B cell (primary cell): ENCODE results near the gene FAM168B. TPM values are rescaled to one million over a fixed set of nuclear protein-coding genes. Genes with fewer than 3 reads are reported as not detected.

Source experiments
- ATAC-seq: fragments of 200-7000 bp; cut with Tn5 transposase; one replicate; pipeline ENCODE4 v1.10.0; 2021; ENCODE audit warnings: low read depth, mild to moderate bottlenecking, moderate number of reproducible peaks, moderate library complexity
- CTCF ChIA-PET: fragments of 350-600 bp; sonication (Branson Sonifier 250); formaldehyde crosslinking; loops from one replicate; lab custom pipeline; 2021; ENCODE audit warnings: antibody characterized with exemption, inconsistent platforms; lab: Charles Lee
- POLR2A ChIA-PET: fragments of 350-600 bp; sonication (Branson Sonifier 250); formaldehyde crosslinking; loops from one replicate; lab custom pipeline; 2021; ENCODE audit warnings: antibody characterized with exemption; lab: Charles Lee
- DNase-seq: peaks from one replicate; pipeline ENCODE4 v3.0.0; 2013
- H2AFZ ChIP-seq: 2 replicates; pipeline ENCODE4 v1.6.1; 2012; ENCODE audit warnings: mild to moderate bottlenecking, low read depth, low read length; ENCODE audit not compliant: insufficient read depth, poor library complexity, severe bottlenecking
- H3K27ac ChIP-seq, 2 donors: 1 replicate in 1 of 2; 2 replicates in 1 of 2; pipeline ENCODE4 v1.5.1; 2012 to 2013; ENCODE audit warnings: low read length in 2 of 2, mild to moderate bottlenecking in 2 of 2, moderate library complexity in 1 of 2
- H3K27me3 ChIP-seq, 4 experiments: fragments of 200-600 bp in 1 of 4; sonication (generic) in 1 of 4; replicated peaks in 1 of 4; 1 replicate in 2 of 4; 2 replicates in 2 of 4; pipeline versions ENCODE4 v1.6.1 to v1.7.0; 2013 to 2016; ENCODE audit warnings: low read length in 3 of 4, mild to moderate bottlenecking in 2 of 4, mixed read lengths in 1 of 4, moderate library complexity in 1 of 4; ENCODE audit not compliant: insufficient read depth in 4 of 4, control insufficient read depth in 3 of 4; ENCODE audit errors: control extremely low read depth in 1 of 4
- H3K36me3 ChIP-seq, 2 experiments: replicated peaks in 1 of 2; 1 replicate in 1 of 2; 2 replicates in 1 of 2; pipeline versions ENCODE4 v1.6.1 to v1.7.1; 2013; ENCODE audit warnings: low read length in 1 of 2; ENCODE audit not compliant: insufficient read depth in 2 of 2, control insufficient read depth in 1 of 2; ENCODE audit errors: control extremely low read depth in 1 of 2, extremely low read depth in 1 of 2
- H3K4me1 ChIP-seq, 2 donors: fragments of 200-600 bp in 1 of 2; sonication (generic) in 1 of 2; 1 replicate in 1 of 2; 2 replicates in 1 of 2; pipeline versions ENCODE4 v1.5.1 to v1.6.1; 2013 to 2017; ENCODE audit warnings: low read length in 2 of 2; ENCODE audit not compliant: control insufficient read depth in 2 of 2, insufficient read depth in 2 of 2
- H3K4me2 ChIP-seq: replicated peaks from 2 replicates; pipeline ENCODE3; 2012; ENCODE audit warnings: mild to moderate bottlenecking, low read depth, low read length; ENCODE audit not compliant: poor library complexity, severe bottlenecking
- H3K4me3 ChIP-seq, 5 experiments: fragments of 200-600 bp in 1 of 5; sonication (generic) in 1 of 5; 1 replicate in 3 of 5; 2 replicates in 2 of 5; pipeline versions ENCODE4 v1.5.1 to v1.7.0; 2011 to 2016; ENCODE audit warnings: low read length in 4 of 5, mild to moderate bottlenecking in 4 of 5, low read depth in 2 of 5, control low read depth in 1 of 5, moderate library complexity in 1 of 5; ENCODE audit not compliant: insufficient read depth in 1 of 5; ENCODE audit errors: control extremely low read depth in 1 of 5, extremely low read depth in 1 of 5
- H3K79me2 ChIP-seq: fragments of 200-600 bp; sonication (generic); one replicate; pipeline ENCODE4 v1.6.0; 2016; ENCODE audit warnings: low read length; ENCODE audit not compliant: control insufficient read depth, insufficient read depth
- H3K9ac ChIP-seq: fragments of 200-600 bp; sonication (generic); 2 replicates; pipeline ENCODE4 v1.6.1; 2017; ENCODE audit warnings: mild to moderate bottlenecking, low read length, moderate library complexity
- H3K9me3 ChIP-seq, 3 donors: one replicate each; pipeline versions ENCODE4 v1.6.1 to v1.7.1; 2013; ENCODE audit warnings: low read length in 2 of 3; ENCODE audit not compliant: control insufficient read depth in 2 of 3, insufficient read depth in 1 of 3; ENCODE audit errors: control extremely low read depth in 1 of 3
- H4K20me1 ChIP-seq: 2 replicates; pipeline ENCODE4 v1.6.0; 2012; ENCODE audit warnings: mild to moderate bottlenecking, low read length; ENCODE audit not compliant: insufficient read depth, control insufficient read depth, poor library complexity, severe bottlenecking
- H3K27ac Mint-ChIP-seq: one replicate; pipeline ENCODE4 v1.8.0; 2021; ENCODE audit warnings: mixed read lengths
- H3K27me3 Mint-ChIP-seq: one replicate; pipeline ENCODE4 v1.8.0; 2021; ENCODE audit warnings: mixed read lengths
- H3K4me1 Mint-ChIP-seq: one replicate; pipeline ENCODE4 v1.8.0; 2021; ENCODE audit warnings: mixed read lengths
- H3K4me3 Mint-ChIP-seq: one replicate; pipeline ENCODE4 v1.8.0; 2021; ENCODE audit warnings: mixed read lengths
- H3K9me3 Mint-ChIP-seq: one replicate; pipeline ENCODE4 v1.8.0; 2022; ENCODE audit warnings: mixed read lengths; ENCODE audit not compliant: insufficient read depth
- EZH2 ChIP-seq: IDR thresholded peaks from 2 replicates; pipeline ENCODE4 v1.6.1; 2012; ENCODE audit warnings: borderline replicate concordance, low read depth, mild to moderate bottlenecking, moderate library complexity, low read length; ENCODE audit not compliant: insufficient read depth, poor library complexity, severe bottlenecking
- whole genome bisulfite sequencing: methylation state at CpG from one replicate; pipeline ENCODE4 v1.1.5; 2013; ENCODE audit warnings: missing lambda C conversion rate; ENCODE audit not compliant: insufficient coverage; 5-methylcytosine and 5-hydroxymethylcytosine counted together
- intact Hi-C: fragments of 100-400 bp; cut with micrococcal nuclease; formaldehyde crosslinking; loops from one replicate; pipeline ENCODE4 v1.10.0; 2022
- polyA plus RNA-seq: library from polyadenylated mRNA; depleted of rRNA; stranded (reverse); fragments of >200 nt; gene quantifications from 2 replicates; pipeline ENCODE4 v1.2.3, GENCODE V29; 2012
- total RNA-seq, 2 donors: library from RNA; stranded (reverse); fragments of 120-200 nt in 1 of 2; gene quantifications; 1 replicate in 1 of 2; 2 replicates in 1 of 2; pipeline versions ENCODE4 v1.2.3 to v1.2.4, GENCODE V29; 2013 to 2022
- TF ChIP-seq, protein P1 (sequence below): fragments of 200-600 bp; IDR thresholded peaks from one replicate; pipeline ENCODE4 v1.8.0; 2022; ENCODE audit warnings: antibody characterized with exemption, mild to moderate bottlenecking

Gene FAM168B
- total and polyA plus RNA-seq, 2 donors (not counting 1 experiment from before 2014, with no cell fraction given) = 38.6 to 70.5 TPM

- no peak overlapping the region for H3K4me3 ChIP-seq
- Mint-ChIP-seq H3K4me3 (no peak overlapping the region), H3K9me3 (no peaks in the 10 kb centered on the region), H3K27ac (no peak overlapping the region), H3K27me3 (peaks cover 2% of the 10 kb centered on the region), H3K4me1 (peaks cover under 1% of the 10 kb centered on the region)
- H3K79me2 ChIP-seq = no peaks in the 10 kb centered on the region
- no peaks in the 10 kb centered on the region for H3K9me3 ChIP-seq
- no peak overlapping the region for H3K9ac ChIP-seq
- intact Hi-C loops = no loop called here
- H2AFZ ChIP-seq = no peak overlapping the region
- no peak for DNase-seq
- CTCF ChIA-PET = no interaction called here
- H3K27ac ChIP-seq = no peak overlapping the region
- H3K4me2 ChIP-seq = no peak overlapping the region
- no peaks in the 10 kb centered on the region for H3K27me3 ChIP-seq
- peaks cover 0 to 36% of the 10 kb centered on the region in 2 experiments for H3K36me3 ChIP-seq
- TF ChIP-seq EZH2 = no peak
- TF ChIP-seq, protein P1, sequence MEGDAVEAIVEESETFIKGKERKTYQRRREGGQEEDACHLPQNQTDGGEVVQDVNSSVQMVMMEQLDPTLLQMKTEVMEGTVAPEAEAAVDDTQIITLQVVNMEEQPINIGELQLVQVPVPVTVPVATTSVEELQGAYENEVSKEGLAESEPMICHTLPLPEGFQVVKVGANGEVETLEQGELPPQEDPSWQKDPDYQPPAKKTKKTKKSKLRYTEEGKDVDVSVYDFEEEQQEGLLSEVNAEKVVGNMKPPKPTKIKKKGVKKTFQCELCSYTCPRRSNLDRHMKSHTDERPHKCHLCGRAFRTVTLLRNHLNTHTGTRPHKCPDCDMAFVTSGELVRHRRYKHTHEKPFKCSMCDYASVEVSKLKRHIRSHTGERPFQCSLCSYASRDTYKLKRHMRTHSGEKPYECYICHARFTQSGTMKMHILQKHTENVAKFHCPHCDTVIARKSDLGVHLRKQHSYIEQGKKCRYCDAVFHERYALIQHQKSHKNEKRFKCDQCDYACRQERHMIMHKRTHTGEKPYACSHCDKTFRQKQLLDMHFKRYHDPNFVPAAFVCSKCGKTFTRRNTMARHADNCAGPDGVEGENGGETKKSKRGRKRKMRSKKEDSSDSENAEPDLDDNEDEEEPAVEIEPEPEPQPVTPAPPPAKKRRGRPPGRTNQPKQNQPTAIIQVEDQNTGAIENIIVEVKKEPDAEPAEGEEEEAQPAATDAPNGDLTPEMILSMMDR = no peak
- POLR2A ChIA-PET = no interaction called here
- ATAC-seq = no peak
- no peaks in the 10 kb centered on the region for H3K4me1 ChIP-seq
- WGBS = 98% methylated on average over 30 of the region's 32 CpGs
- peaks cover 13% of the 10 kb centered on the region for H4K20me1 ChIP-seq
These were observed 47.0 kb downstream of the FAM168B start for GRCh38 chr2:131046028-131046917.

DNA sequence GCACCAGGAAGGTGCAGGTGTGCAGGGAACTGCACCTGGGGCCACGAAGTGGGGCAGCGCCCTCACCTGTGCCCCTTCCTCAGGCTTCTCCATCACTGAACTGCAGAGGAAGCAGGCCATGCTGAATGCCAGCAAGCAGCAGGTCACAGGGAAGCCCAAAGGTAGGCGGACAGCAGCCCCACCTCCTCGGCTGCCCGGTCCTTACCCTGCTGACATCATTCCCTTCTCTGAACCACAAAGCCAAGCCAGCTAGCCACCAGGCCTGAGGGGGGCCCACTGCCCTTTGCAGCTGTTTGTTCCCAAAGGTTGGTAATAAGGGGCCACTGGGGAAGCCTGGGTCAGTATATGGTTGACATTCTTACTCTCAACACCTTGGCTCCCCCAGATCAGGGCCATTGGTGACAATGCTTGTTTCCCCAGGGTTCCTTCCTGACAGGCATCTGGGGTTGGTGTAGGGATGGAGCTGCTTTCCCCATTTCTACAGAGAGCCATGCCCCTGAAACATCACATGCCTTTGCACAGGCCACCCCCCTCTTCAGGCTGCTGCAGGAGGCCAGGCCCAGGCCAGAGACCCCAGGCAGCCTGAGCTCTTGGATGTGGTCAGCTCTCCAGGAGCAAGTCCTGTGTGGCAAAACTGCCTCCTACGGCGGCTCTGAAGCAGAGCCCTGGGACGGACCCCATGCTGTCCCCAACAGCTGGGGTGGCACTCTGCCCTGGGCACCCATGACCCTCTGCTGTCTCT lies 47.8 kb downstream of the FAM168B start:
- no peak overlapping the region for H2AFZ ChIP-seq
- H4K20me1 ChIP-seq = peaks cover 13% of the 10 kb centered on the region
- ChIA-PET CTCF (no interaction called here), POLR2A (no interaction called here)
- H3K4me2 ChIP-seq = no peak overlapping the region
- H3K27me3 ChIP-seq = peaks cover 0 to 5% (median 0%) of the 10 kb centered on the region in 4 experiments
- no peak overlapping the region for H3K9ac ChIP-seq
- no peak overlapping the region for H3K27ac ChIP-seq
- ATAC-seq = no peak
- no peak for DNase-seq
- Mint-ChIP-seq H3K27ac (no peak overlapping the region), H3K27me3 (peaks cover 8% of the 10 kb centered on the region), H3K9me3 (no peaks in the 10 kb centered on the region), H3K4me3 (no peak overlapping the region), H3K4me1 (peaks cover 7% of the 10 kb centered on the region)
- intact Hi-C loops = no loop called here
- no peak for TF ChIP-seq EZH2
- TF ChIP-seq, protein P1 = no peak
- 96% methylated on average over 6 of the region's 8 CpGs for whole genome bisulfite sequencing
- H3K79me2 ChIP-seq = no peaks in the 10 kb centered on the region
- H3K4me1 ChIP-seq = peaks cover 2 to 4% of the 10 kb centered on the region in 2 donors
- peaks cover 0 to 28% of the 10 kb centered on the region in 2 experiments for H3K36me3 ChIP-seq
- H3K4me3 ChIP-seq = no peak overlapping the region
- H3K9me3 ChIP-seq = no peaks in the 10 kb centered on the region
